ENCODE data around the gene CMIP.

CMIP gene

GRCh38 chr16:81709016-81709900 lies 264.6 kb downstream of the CMIP start:
- Histone ChIP-seq H3K9ac (ENCODE audit: insufficient read length, low read depth) (no peak overlapping the region), H3K27me3 (ENCODE audit: insufficient read depth, insufficient read length) (no peaks in the 10 kb centered on the region), H3K4me3 (ENCODE audit: insufficient read length, low read depth) (no peak overlapping the region), H3K36me3 (ENCODE audit: insufficient read depth, insufficient read length, low read length) (peaks cover 49% of the 10 kb centered on the region), H3K4me1 (ENCODE audit: insufficient read depth, insufficient read length) (peaks cover 15% of the 10 kb centered on the region), H3K9me3 (ENCODE audit: insufficient read depth, low read length) (no peaks in the 10 kb centered on the region)
- no peak for TF ChIP-seq ZNF274 (IDR thresholded peaks at IDR 0.05; ENCODE audit: low read depth, low read length)
- no peak for DNase-seq (ENCODE audit: low read depth, low spot score)

- Histone ChIP-seq H3K4me1 (ENCODE audit: insufficient read depth, insufficient read length) (peaks cover 15% of the 10 kb centered on the region), H3K4me3 (ENCODE audit: insufficient read length, low read depth) (no peak overlapping the region), H3K9me3 (ENCODE audit: insufficient read depth, low read length) (no peaks in the 10 kb centered on the region), H3K9ac (ENCODE audit: insufficient read length, low read depth) (no peak overlapping the region), H3K36me3 (ENCODE audit: insufficient read depth, insufficient read length, low read length) (peaks cover 44% of the 10 kb centered on the region), H3K27me3 (ENCODE audit: insufficient read depth, insufficient read length) (no peaks in the 10 kb centered on the region)
- TF ChIP-seq SUZ12 (IDR thresholded peaks at IDR 0.05; ENCODE audit: extremely low read depth, insufficient read depth, insufficient read length) (no peak), ZNF274 (IDR thresholded peaks at IDR 0.05; ENCODE audit: low read depth, low read length) (no peak), YY1 (IDR thresholded peaks at IDR 0.05; ENCODE audit: insufficient read depth, insufficient read length) (no peak)
- DNase-seq (ENCODE audit: low read depth, low spot score), result no peak
These were observed 265.4 kb downstream of the CMIP start for GRCh38 chr16:81710044-81710443.

GRCh38 chr16:81710596-81710995 lies 266.0 kb downstream of the CMIP start:
- DNase-seq (ENCODE audit: low read depth, low spot score), result no peak
- H3K36me3 ChIP-seq (ENCODE audit: insufficient read depth, insufficient read length, low read length), result peaks cover 39% of the 10 kb centered on the region
- no peaks in the 10 kb centered on the region for H3K27me3 ChIP-seq (ENCODE audit: insufficient read depth, insufficient read length)
- no peak overlapping the region for H3K4me3 ChIP-seq (ENCODE audit: insufficient read length, low read depth)
- no peak for TF ChIP-seq ZNF274 (IDR thresholded peaks at IDR 0.05; ENCODE audit: low read depth, low read length)
- TF ChIP-seq SUZ12 (IDR thresholded peaks at IDR 0.05; ENCODE audit: extremely low read depth, insufficient read depth, insufficient read length), result no peak
- no peak for TF ChIP-seq YY1 (IDR thresholded peaks at IDR 0.05; ENCODE audit: insufficient read depth, insufficient read length)
- no peaks in the 10 kb centered on the region for H3K9me3 ChIP-seq (ENCODE audit: insufficient read depth, low read length)
- H3K4me1 ChIP-seq (ENCODE audit: insufficient read depth, insufficient read length), result peaks cover 15% of the 10 kb centered on the region
- no peak overlapping the region for H3K9ac ChIP-seq (ENCODE audit: insufficient read length, low read depth)

GRCh38 chr16:81711657-81712319 lies 267.2 kb downstream of the CMIP start:
- H3K36me3 ChIP-seq (ENCODE audit: insufficient read depth, insufficient read length, low read length), result peaks cover 27% of the 10 kb centered on the region
- no peaks in the 10 kb centered on the region for H3K9me3 ChIP-seq (ENCODE audit: insufficient read depth, low read length)
- H3K4me1 ChIP-seq (ENCODE audit: insufficient read depth, insufficient read length), result peaks cover 15% of the 10 kb centered on the region
- no peaks in the 10 kb centered on the region for H3K27me3 ChIP-seq (ENCODE audit: insufficient read depth, insufficient read length)
- no peak for TF ChIP-seq YY1 (IDR thresholded peaks at IDR 0.05; ENCODE audit: insufficient read depth, insufficient read length)
- no peak for TF ChIP-seq ZNF274 (IDR thresholded peaks at IDR 0.05; ENCODE audit: low read depth, low read length)
- TF ChIP-seq SUZ12 (IDR thresholded peaks at IDR 0.05; ENCODE audit: extremely low read depth, insufficient read depth, insufficient read length), result no peak
- DNase-seq (ENCODE audit: low read depth, low spot score), result no peak
- H3K9ac ChIP-seq (ENCODE audit: insufficient read length, low read depth), result peak overlapping the region; percentile 4
- no peak overlapping the region for H3K4me3 ChIP-seq (ENCODE audit: insufficient read length, low read depth)

GRCh38 chr16:81712681-81713080 lies 268.1 kb downstream of the CMIP start:
- Histone ChIP-seq H3K36me3 (ENCODE audit: insufficient read depth, insufficient read length, low read length) (peaks cover 18% of the 10 kb centered on the region), H3K4me3 (ENCODE audit: insufficient read length, low read depth) (no peak overlapping the region), H3K27me3 (ENCODE audit: insufficient read depth, insufficient read length) (no peaks in the 10 kb centered on the region), H3K4me1 (ENCODE audit: insufficient read depth, insufficient read length) (peaks cover 15% of the 10 kb centered on the region), H3K9ac (ENCODE audit: insufficient read length, low read depth) (no peak overlapping the region), H3K9me3 (ENCODE audit: insufficient read depth, low read length) (no peaks in the 10 kb centered on the region)
- no peak for DNase-seq (ENCODE audit: low read depth, low spot score)
- TF ChIP-seq ZNF274 (IDR thresholded peaks at IDR 0.05; ENCODE audit: low read depth, low read length) (no peak), SUZ12 (IDR thresholded peaks at IDR 0.05; ENCODE audit: extremely low read depth, insufficient read depth, insufficient read length) (no peak), YY1 (IDR thresholded peaks at IDR 0.05; ENCODE audit: insufficient read depth, insufficient read length) (no peak)

- Histone ChIP-seq H3K36me3 (ENCODE audit: insufficient read depth, insufficient read length, low read length) (peaks cover 12% of the 10 kb centered on the region), H3K27me3 (ENCODE audit: insufficient read depth, insufficient read length) (no peaks in the 10 kb centered on the region), H3K9ac (ENCODE audit: insufficient read length, low read depth) (no peak overlapping the region), H3K4me3 (ENCODE audit: insufficient read length, low read depth) (no peak overlapping the region), H3K9me3 (ENCODE audit: insufficient read depth, low read length) (no peaks in the 10 kb centered on the region), H3K4me1 (ENCODE audit: insufficient read depth, insufficient read length) (peaks cover 12% of the 10 kb centered on the region)
- DNase-seq (ENCODE audit: low read depth, low spot score), result no peak
- TF ChIP-seq YY1 (IDR thresholded peaks at IDR 0.05; ENCODE audit: insufficient read depth, insufficient read length) (no peak), ZNF274 (IDR thresholded peaks at IDR 0.05; ENCODE audit: low read depth, low read length) (no peak), SUZ12 (IDR thresholded peaks at IDR 0.05; ENCODE audit: extremely low read depth, insufficient read depth, insufficient read length) (no peak)
These were observed 268.7 kb downstream of the CMIP start for GRCh38 chr16:81713295-81713772.

GRCh38 chr16:81713796-81714195 lies 269.2 kb downstream of the CMIP start:
- Histone ChIP-seq H3K36me3 (ENCODE audit: insufficient read depth, insufficient read length, low read length) (peaks cover 7% of the 10 kb centered on the region), H3K27me3 (ENCODE audit: insufficient read depth, insufficient read length) (no peaks in the 10 kb centered on the region), H3K4me1 (ENCODE audit: insufficient read depth, insufficient read length) (peaks cover 12% of the 10 kb centered on the region), H3K9me3 (ENCODE audit: insufficient read depth, low read length) (no peaks in the 10 kb centered on the region), H3K9ac (ENCODE audit: insufficient read length, low read depth) (no peak overlapping the region), H3K4me3 (ENCODE audit: insufficient read length, low read depth) (no peak overlapping the region)
- TF ChIP-seq YY1 (IDR thresholded peaks at IDR 0.05; ENCODE audit: insufficient read depth, insufficient read length) (no peak), ZNF274 (IDR thresholded peaks at IDR 0.05; ENCODE audit: low read depth, low read length) (no peak), SUZ12 (IDR thresholded peaks at IDR 0.05; ENCODE audit: extremely low read depth, insufficient read depth, insufficient read length) (no peak)
- no peak for DNase-seq (ENCODE audit: low read depth, low spot score)

Data from NT2/D1 (cell line).